Bronchial epithelial cell (primary cell): ENCODE data around the gene MICAL3. TPM values are rescaled to one million over a fixed set of nuclear protein-coding genes. Genes with fewer than 3 reads are reported as not detected.

Experiments
- DNase-seq: peaks from one replicate; pipeline ENCODE4 v3.0.0-alpha.2; 2010; ENCODE audit warnings: low read depth
- FAIRE-seq: peaks from 2 replicates; lab custom pipeline; 2011; peaks lifted over from hg19 to GRCh38; lab: Jason Lieb, UNC
- H3K27me3 ChIP-seq: 2 replicates; pipeline ENCODE4 v1.5.1; 2011; ENCODE audit warnings: low read length; ENCODE audit not compliant: control insufficient read depth, insufficient read depth
- H3K36me3 ChIP-seq: 2 replicates; pipeline ENCODE4 v1.5.1; 2011; ENCODE audit warnings: low read length; ENCODE audit not compliant: control insufficient read depth, insufficient read depth
- H3K4me3 ChIP-seq: 2 replicates; pipeline ENCODE4 v1.5.1; 2011; ENCODE audit warnings: mild to moderate bottlenecking, low read depth, low read length, control low read depth
- CTCF ChIP-seq: IDR thresholded peaks from 2 replicates; pipeline ENCODE4 v1.5.1; 2011; ENCODE audit warnings: mild to moderate bottlenecking, moderate library complexity, low read length, control low read depth, inconsistent platforms; ENCODE audit not compliant: insufficient read depth, severe bottlenecking
- total RNA-seq: library from RNA; depleted of rRNA; stranded (reverse); fragments of >200 nt; gene quantifications from 2 replicates; pipeline ENCODE4 v1.2.1, GENCODE V29; 2014

The MICAL3 gene
- total RNA-seq, 1 donor from 2014 or later: 13.4 TPM

- DNase-seq (no peak), FAIRE-seq (no peak)
- no peaks in the 10 kb centered on the region for H3K27me3 ChIP-seq
- peaks cover 7% of the 10 kb centered on the region for H3K36me3 ChIP-seq
- TF ChIP-seq CTCF: no peak
- no peak overlapping the region for H3K4me3 ChIP-seq
Measured at GRCh38 chr22:17960011-17960410, 64.3 kb downstream of the MICAL3 start.

GRCh38 chr22:17958166-17958565, 66.2 kb downstream of the MICAL3 start:
- no peak for TF ChIP-seq CTCF
- Histone ChIP-seq H3K4me3 (no peak overlapping the region), H3K36me3 (peaks cover 7% of the 10 kb centered on the region), H3K27me3 (no peaks in the 10 kb centered on the region)
- DNase-seq (no peak), FAIRE-seq (no peak)

- FAIRE-seq: no peak
- no peak for DNase-seq
- TF ChIP-seq CTCF: no peak
- Histone ChIP-seq H3K4me3 (no peak overlapping the region), H3K36me3 (peaks cover 7% of the 10 kb centered on the region), H3K27me3 (no peaks in the 10 kb centered on the region)
Measured at GRCh38 chr22:17957693-17958092, 66.7 kb downstream of the MICAL3 start.

GRCh38 chr22:17957204-17957603, 67.2 kb downstream of the MICAL3 start:
- Histone ChIP-seq H3K36me3 (peaks cover 7% of the 10 kb centered on the region), H3K27me3 (no peaks in the 10 kb centered on the region), H3K4me3 (no peak overlapping the region)
- DNase-seq: no peak
- no peak for FAIRE-seq
- no peak for TF ChIP-seq CTCF

- no peak for TF ChIP-seq CTCF
- no peaks in the 10 kb centered on the region for H3K27me3 ChIP-seq
- no peak for DNase-seq
- peaks cover 6% of the 10 kb centered on the region for H3K36me3 ChIP-seq
- H3K4me3 ChIP-seq: no peak overlapping the region
- FAIRE-seq: no peak
Measured at GRCh38 chr22:17956630-17957029, 67.7 kb downstream of the MICAL3 start.
